ENCODE measurements around the gene ALOX5AP. TPM values are rescaled to one million over a fixed set of nuclear protein-coding genes. Genes with fewer than 3 reads are reported as not detected.

ALOX5AP gene
- total RNA-seq, 1 experiment from 2014 or later, result 1.1 TPM

DNA sequence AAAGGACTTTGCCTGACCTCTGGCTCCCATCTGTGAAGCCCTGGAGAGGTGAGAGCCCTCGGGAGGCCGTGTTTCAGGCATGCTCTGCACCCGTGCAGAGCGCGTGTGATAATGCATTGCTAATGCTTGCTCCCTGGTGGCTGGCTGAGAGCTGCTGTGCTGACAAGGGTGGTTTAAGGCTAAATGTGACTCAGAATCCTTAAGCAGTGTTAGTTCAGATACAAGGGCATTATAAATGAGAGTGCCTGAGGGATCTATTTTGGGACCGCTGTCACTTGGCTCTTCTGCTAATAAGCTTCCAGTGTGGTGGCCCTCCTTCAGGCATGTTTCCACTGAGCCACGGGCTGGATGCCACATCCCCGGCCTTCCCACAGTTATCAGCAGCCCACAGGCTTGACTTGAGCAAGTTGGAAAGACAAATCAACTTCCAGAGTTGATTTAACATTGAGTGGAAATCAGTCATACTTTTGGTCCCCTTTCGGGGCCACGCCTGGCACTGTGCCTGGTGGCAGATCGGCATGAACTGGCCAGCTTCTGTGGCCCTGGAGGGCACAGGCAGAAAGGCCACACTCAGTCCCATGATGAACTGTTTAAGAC lies 17.0 kb downstream of the ALOX5AP start:
- peaks cover 1% of the 10 kb centered on the region; the same call in 1 of the 2 replicates for H3K4me1 ChIP-seq
- Mint-ChIP-seq H3K4me3 (ENCODE audit: unreplicated experiment) (no peak overlapping the region), H3K9me3 (ENCODE audit: unreplicated experiment) (no peaks in the 10 kb centered on the region), H3K27ac (ENCODE audit: unreplicated experiment) (no peak overlapping the region), H3K27me3 (ENCODE audit: insufficient read depth, unreplicated experiment) (no peaks in the 10 kb centered on the region), H3K4me1 (ENCODE audit: low read depth, unreplicated experiment) (no peaks in the 10 kb centered on the region), H3K36me3 (ENCODE audit: insufficient read depth, unreplicated experiment) (no peaks in the 10 kb centered on the region)
- BruUV-seq (replicated peaks), result no TSS peak
- DNase-seq, result no peak
- H3K4me3 ChIP-seq (ENCODE audit: low read depth, low read length), result no peak overlapping the region
- no peaks in the 10 kb centered on the region for H3K9me3 ChIP-seq
- H3K36me3 ChIP-seq (ENCODE audit: control insufficient read depth, insufficient read depth, low read length), result no peaks in the 10 kb centered on the region
- TF ChIP-seq, protein P1, sequence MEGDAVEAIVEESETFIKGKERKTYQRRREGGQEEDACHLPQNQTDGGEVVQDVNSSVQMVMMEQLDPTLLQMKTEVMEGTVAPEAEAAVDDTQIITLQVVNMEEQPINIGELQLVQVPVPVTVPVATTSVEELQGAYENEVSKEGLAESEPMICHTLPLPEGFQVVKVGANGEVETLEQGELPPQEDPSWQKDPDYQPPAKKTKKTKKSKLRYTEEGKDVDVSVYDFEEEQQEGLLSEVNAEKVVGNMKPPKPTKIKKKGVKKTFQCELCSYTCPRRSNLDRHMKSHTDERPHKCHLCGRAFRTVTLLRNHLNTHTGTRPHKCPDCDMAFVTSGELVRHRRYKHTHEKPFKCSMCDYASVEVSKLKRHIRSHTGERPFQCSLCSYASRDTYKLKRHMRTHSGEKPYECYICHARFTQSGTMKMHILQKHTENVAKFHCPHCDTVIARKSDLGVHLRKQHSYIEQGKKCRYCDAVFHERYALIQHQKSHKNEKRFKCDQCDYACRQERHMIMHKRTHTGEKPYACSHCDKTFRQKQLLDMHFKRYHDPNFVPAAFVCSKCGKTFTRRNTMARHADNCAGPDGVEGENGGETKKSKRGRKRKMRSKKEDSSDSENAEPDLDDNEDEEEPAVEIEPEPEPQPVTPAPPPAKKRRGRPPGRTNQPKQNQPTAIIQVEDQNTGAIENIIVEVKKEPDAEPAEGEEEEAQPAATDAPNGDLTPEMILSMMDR (IDR thresholded peaks at IDR 0.05; ENCODE audit: insufficient read depth in 1 of 2, low read depth in 1 of 2, low read length in 1 of 2, severe bottlenecking in 1 of 2, unreplicated experiment in 1 of 2), result no peak
- ChIA-PET POLR2A (no interaction called here), CTCF (no interaction called here)
- no peaks in the 10 kb centered on the region for H3K27me3 ChIP-seq (replicated peaks; ENCODE audit: control insufficient read depth, insufficient read depth, low read length)
- intact Hi-C loops (cut with micrococcal nuclease; ENCODE audit: unreplicated experiment), result no loop called here

DNA sequence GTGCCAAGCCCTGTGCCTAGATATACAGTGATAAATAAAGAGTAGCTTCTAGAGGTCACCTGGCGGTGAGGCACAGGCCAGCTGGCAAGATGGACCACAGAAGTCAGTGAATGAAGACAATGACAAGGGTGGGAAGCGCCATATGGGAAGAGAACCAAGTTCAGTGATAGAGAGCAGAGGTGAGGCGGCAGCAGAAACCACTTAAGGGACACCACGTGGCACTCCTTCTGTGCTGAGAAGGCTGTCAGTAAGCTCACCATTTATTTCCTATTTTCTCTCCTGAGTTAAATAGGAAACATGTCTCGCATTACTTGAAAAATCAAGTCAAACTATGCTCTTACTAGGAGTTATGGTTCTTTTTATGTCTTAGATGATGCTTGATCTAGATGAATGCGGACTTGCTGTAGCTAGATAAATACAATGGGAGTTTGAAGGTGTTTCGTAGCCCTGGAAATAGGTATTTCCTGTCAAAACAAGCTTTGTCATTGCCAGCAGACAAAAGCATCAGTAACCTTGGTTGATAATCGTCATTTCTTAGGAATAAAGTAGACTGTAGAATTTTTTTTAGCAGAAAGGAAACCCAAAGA lies 17.8 kb downstream of the ALOX5AP start:
- CTCF ChIA-PET, result no interaction called here
- no peaks in the 10 kb centered on the region for H3K9me3 ChIP-seq
- no peak for DNase-seq
- H3K36me3 ChIP-seq (ENCODE audit: control insufficient read depth, insufficient read depth, low read length), result no peaks in the 10 kb centered on the region
- no peaks in the 10 kb centered on the region for H3K4me1 Mint-ChIP-seq (ENCODE audit: low read depth, unreplicated experiment)
- TF ChIP-seq, protein P1 (IDR thresholded peaks at IDR 0.05; ENCODE audit: insufficient read depth in 1 of 2, low read depth in 1 of 2, low read length in 1 of 2, severe bottlenecking in 1 of 2, unreplicated experiment in 1 of 2), result no peak
- H3K27me3 Mint-ChIP-seq (ENCODE audit: insufficient read depth, unreplicated experiment), result no peaks in the 10 kb centered on the region
- H3K36me3 Mint-ChIP-seq (ENCODE audit: insufficient read depth, unreplicated experiment), result no peaks in the 10 kb centered on the region
- no TSS peak for BruUV-seq (replicated peaks)
- no peaks in the 10 kb centered on the region for H3K9me3 Mint-ChIP-seq (ENCODE audit: unreplicated experiment)
- H3K4me3 Mint-ChIP-seq (ENCODE audit: unreplicated experiment), result no peak overlapping the region
- no peaks in the 10 kb centered on the region for H3K27me3 ChIP-seq (replicated peaks; ENCODE audit: control insufficient read depth, insufficient read depth, low read length)
- no peaks in the 10 kb centered on the region for H3K4me1 ChIP-seq
- H3K4me3 ChIP-seq (ENCODE audit: low read depth, low read length), result no peak overlapping the region
- POLR2A ChIA-PET, result no interaction called here
- intact Hi-C loops (cut with micrococcal nuclease; ENCODE audit: unreplicated experiment), result no loop called here
- H3K27ac Mint-ChIP-seq (ENCODE audit: unreplicated experiment), result no peak overlapping the region

GRCh38 chr13:30755678-30756077 lies 20.3 kb downstream of the ALOX5AP start:
- CTCF ChIA-PET, result no interaction called here
- no peak for DNase-seq

More at GRCh38 chr13:30755678-30756077, 20.3 kb downstream of the ALOX5AP start:
- BruUV-seq (replicated peaks), result no TSS peak
- Mint-ChIP-seq H3K36me3 (ENCODE audit: insufficient read depth, unreplicated experiment) (no peaks in the 10 kb centered on the region), H3K4me3 (ENCODE audit: unreplicated experiment) (no peak overlapping the region), H3K27me3 (ENCODE audit: insufficient read depth, unreplicated experiment) (no peaks in the 10 kb centered on the region), H3K4me1 (ENCODE audit: low read depth, unreplicated experiment) (no peaks in the 10 kb centered on the region), H3K27ac (ENCODE audit: unreplicated experiment) (no peak overlapping the region), H3K9me3 (ENCODE audit: unreplicated experiment) (no peaks in the 10 kb centered on the region)
- Histone ChIP-seq H3K4me1 (no peaks in the 10 kb centered on the region), H3K9me3 (no peaks in the 10 kb centered on the region), H3K27me3 (replicated peaks; ENCODE audit: control insufficient read depth, insufficient read depth, low read length) (no peaks in the 10 kb centered on the region), H3K4me3 (ENCODE audit: low read depth, low read length) (no peak overlapping the region), H3K36me3 (ENCODE audit: control insufficient read depth, insufficient read depth, low read length) (no peaks in the 10 kb centered on the region)
- TF ChIP-seq, protein P1 (IDR thresholded peaks at IDR 0.05; ENCODE audit: insufficient read depth in 1 of 2, low read depth in 1 of 2, low read length in 1 of 2, severe bottlenecking in 1 of 2, unreplicated experiment in 1 of 2), result no peak
- intact Hi-C loops (cut with micrococcal nuclease; ENCODE audit: unreplicated experiment), result no loop called here
- POLR2A ChIA-PET, result interaction anchor here (0.7 kb wide), 1 partner anchor 134 kb away, joined by 5 read pairs; no protein-coding TSS in a partner anchor
